MM.1S (cell line): ENCODE data around the gene RANBP10.

Source experiments
- DNase-seq: peaks from one replicate; pipeline ENCODE4 v3.0.0-alpha.2; 2015
- H2AFZ ChIP-seq: fragments of 300-600 bp; sonication (generic); 2 replicates; pipeline ENCODE4 v1.6.0; 2016; ENCODE audit warnings: antibody characterized with exemption, low read length
- H3F3A ChIP-seq: fragments of 300-600 bp; sonication (generic); 2 replicates; pipeline ENCODE4 v1.6.1; 2016; ENCODE audit warnings: mild to moderate bottlenecking, antibody characterized with exemption, low read length, moderate library complexity, mixed read lengths; ENCODE audit not compliant: insufficient read depth
- H3K27ac ChIP-seq: fragments of 300-600 bp; sonication (generic); 2 replicates; pipeline ENCODE4 v1.5.1; 2016; ENCODE audit warnings: mild to moderate bottlenecking, low read length
- H3K27me3 ChIP-seq: fragments of 300-600 bp; sonication (generic); replicated peaks from 2 replicates; pipeline ENCODE4 v1.6.0; 2016; ENCODE audit warnings: low read length; ENCODE audit not compliant: insufficient read depth
- H3K36me3 ChIP-seq: fragments of 300-600 bp; sonication (generic); replicated peaks from 2 replicates; pipeline ENCODE4 v1.6.1; 2016; ENCODE audit warnings: mild to moderate bottlenecking, low read length, mixed read lengths; ENCODE audit not compliant: insufficient read depth
- H3K4me1 ChIP-seq: fragments of 300-600 bp; sonication (generic); 2 replicates; pipeline ENCODE4 v1.6.1; 2016; ENCODE audit warnings: low read length, mixed read lengths
- H3K4me2 ChIP-seq: fragments of 300-600 bp; sonication (generic); 2 replicates; pipeline ENCODE4 v1.6.0; 2016; ENCODE audit warnings: low read depth, low read length
- H3K4me3 ChIP-seq: fragments of 300-600 bp; sonication (generic); 2 replicates; pipeline ENCODE4 v1.5.1; 2016; ENCODE audit warnings: low read length, mixed read lengths
- H3K79me2 ChIP-seq: fragments of 300-600 bp; sonication (generic); 2 replicates; pipeline ENCODE4 v1.6.1; 2016; ENCODE audit warnings: mixed run types, low read length, mixed read lengths
- H3K9ac ChIP-seq: fragments of 300-600 bp; sonication (generic); 2 replicates; pipeline ENCODE4 v1.6.1; 2016; ENCODE audit warnings: low read length, mixed read lengths
- H3K9me2 ChIP-seq: fragments of 300-600 bp; sonication (generic); replicated peaks from 2 replicates; pipeline ENCODE4 v1.6.1; 2016; ENCODE audit warnings: mild to moderate bottlenecking, low read length, mixed read lengths; ENCODE audit not compliant: insufficient read depth
- H3K9me3 ChIP-seq: fragments of 300-600 bp; sonication (generic); replicated peaks from 2 replicates; pipeline ENCODE4 v1.6.1; 2016; ENCODE audit warnings: mild to moderate bottlenecking, low read length, mixed read lengths; ENCODE audit not compliant: insufficient read depth
- H4K20me1 ChIP-seq: fragments of 300-600 bp; sonication (generic); 2 replicates; pipeline ENCODE4 v1.6.1; 2016; ENCODE audit warnings: mild to moderate bottlenecking, low read length, moderate library complexity, mixed read lengths; ENCODE audit not compliant: insufficient read depth
- CTCF ChIP-seq: fragments of 300-600 bp; sonication (generic); IDR thresholded peaks from 2 replicates; pipeline ENCODE4 v1.5.1; 2016; ENCODE audit warnings: antibody characterized with exemption, low read length, mixed read lengths
- EZH2 ChIP-seq: fragments of 300-600 bp; sonication (generic); optimal IDR thresholded peaks from 2 replicates; pipeline ENCODE3; 2017; ENCODE audit warnings: low read depth, mild to moderate bottlenecking, antibody characterized with exemption, low read length, mixed read lengths
- EZH2phosphoT487 ChIP-seq: fragments of 300-600 bp; sonication (generic); IDR thresholded peaks from 2 replicates; pipeline ENCODE4 v1.6.1; 2018; ENCODE audit warnings: antibody characterized with exemption, low read length

RANBP10 gene

GRCh38 chr16:67701420-67701819 is 104.9 kb downstream of the RANBP10 start:
- H3K79me2 ChIP-seq: peaks cover 12% of the 10 kb centered on the region

GRCh38 chr16:67699265-67699664 is 107.1 kb downstream of the RANBP10 start:
- no peaks in the 10 kb centered on the region for H3K9me2 ChIP-seq
- peaks cover under 1% of the 10 kb centered on the region for H3K79me2 ChIP-seq
- H3F3A ChIP-seq: no peaks in the 10 kb centered on the region
- no peak overlapping the region for H3K9ac ChIP-seq
- no peaks in the 10 kb centered on the region for H3K9me3 ChIP-seq
- no peak for TF ChIP-seq EZH2
- TF ChIP-seq CTCF: no peak
- no peak for TF ChIP-seq EZH2phosphoT487
- H3K27ac ChIP-seq: no peak overlapping the region
- H3K4me2 ChIP-seq: no peak overlapping the region
- no peaks in the 10 kb centered on the region for H3K36me3 ChIP-seq
- no peaks in the 10 kb centered on the region for H3K27me3 ChIP-seq
- H4K20me1 ChIP-seq: no peaks in the 10 kb centered on the region
- no peak for DNase-seq
- H2AFZ ChIP-seq: no peak overlapping the region
- H3K4me1 ChIP-seq: no peaks in the 10 kb centered on the region
- H3K4me3 ChIP-seq: no peak overlapping the region

More at GRCh38 chr16:67701420-67701819, 104.9 kb downstream of the RANBP10 start:
- no peak for DNase-seq
- Histone ChIP-seq H4K20me1 (no peaks in the 10 kb centered on the region), H3F3A (no peaks in the 10 kb centered on the region), H3K9me3 (no peaks in the 10 kb centered on the region), H3K27me3 (no peaks in the 10 kb centered on the region), H3K27ac (no peak overlapping the region), H2AFZ (no peak overlapping the region), H3K9me2 (no peaks in the 10 kb centered on the region), H3K4me3 (no peak overlapping the region), H3K9ac (no peak overlapping the region), H3K4me1 (no peaks in the 10 kb centered on the region), H3K4me2 (no peak overlapping the region), H3K36me3 (no peaks in the 10 kb centered on the region; the same call in 1 of the 2 replicates)
- TF ChIP-seq EZH2phosphoT487 (no peak), CTCF (no peak)

DNA sequence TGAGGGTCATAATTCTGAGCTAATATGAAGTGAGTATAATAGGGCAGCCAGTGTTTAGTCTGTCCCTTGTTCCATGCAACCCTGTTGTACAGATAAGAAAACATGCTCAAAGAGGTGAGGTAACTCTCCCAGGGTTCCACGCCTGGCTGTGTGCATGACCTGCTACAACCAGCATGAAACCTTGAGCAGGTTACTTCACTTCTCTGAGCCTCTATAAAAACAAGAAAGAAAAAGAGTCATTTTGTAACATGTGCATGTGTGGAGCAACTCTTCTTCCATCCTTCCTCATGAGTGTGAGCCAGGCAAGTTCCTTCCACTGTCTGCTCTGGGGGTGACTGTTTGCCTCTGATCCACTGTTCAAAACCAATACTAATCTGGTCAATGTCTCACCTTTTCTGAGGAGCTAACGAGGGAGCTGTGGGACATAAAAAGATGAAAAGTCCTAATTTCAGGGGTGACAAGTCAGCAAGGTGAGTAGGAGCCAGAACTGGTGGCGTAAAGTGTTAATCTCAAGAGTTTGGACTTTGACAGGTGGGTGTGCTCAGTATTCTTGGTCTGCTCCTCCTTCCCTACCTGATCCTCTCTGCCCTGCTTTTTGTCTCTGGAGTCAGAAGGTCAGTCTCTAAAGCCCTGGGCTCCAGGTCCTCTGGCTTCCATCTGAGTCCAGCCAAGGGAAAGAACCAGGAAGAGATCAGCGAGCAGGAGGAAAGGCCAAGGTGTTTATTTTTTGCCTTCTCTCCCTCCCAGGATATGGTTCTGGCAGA is 108.8 kb downstream of the RANBP10 start:
- Histone ChIP-seq H3K4me1 (no peaks in the 10 kb centered on the region), H3K4me3 (no peak overlapping the region), H3K27ac (no peak overlapping the region), H3K4me2 (no peak overlapping the region), H3K9ac (no peak overlapping the region), H3K9me3 (no peaks in the 10 kb centered on the region), H2AFZ (no peak overlapping the region), H3F3A (no peaks in the 10 kb centered on the region), H3K79me2 (peaks cover 3% of the 10 kb centered on the region; the same call in 1 of the 2 replicates), H4K20me1 (no peaks in the 10 kb centered on the region), H3K27me3 (no peaks in the 10 kb centered on the region), H3K36me3 (no peaks in the 10 kb centered on the region), H3K9me2 (no peaks in the 10 kb centered on the region)
- TF ChIP-seq CTCF: no peak
- no peak for TF ChIP-seq EZH2phosphoT487
- TF ChIP-seq EZH2: no peak
- DNase-seq: no peak
